ENCODE data around the gene PHLPP1. TPM values are rescaled to one million over a fixed set of nuclear protein-coding genes. Genes with fewer than 3 reads are reported as not detected.

PHLPP1 gene
- total RNA-seq, 3 donors from 2014 or later, result 9.8 to 19.9 (median 15.4) TPM

GRCh38 chr18:62942578-62942977 is 227.2 kb downstream of the PHLPP1 start:
- Histone ChIP-seq H3K36me3 (no peaks in the 10 kb centered on the region), H3K27ac (peak overlapping the region in 1 of 2 donors; percentile 14), H3K4me3 (no peak overlapping the region), H3K9me3 (no peaks in the 10 kb centered on the region), H3K4me1 (no peaks in the 10 kb centered on the region), H3K27me3 (no peaks in the 10 kb centered on the region)
- intact Hi-C loops (cut with DNase I; ENCODE audit: low total_unique reads), result no loop called here
- no peak for DNase-seq (ENCODE audit: low spot score in 2 of 2)
- TF ChIP-seq POLR2AphosphoS5 (IDR thresholded peaks at IDR 0.05) (no peak), CTCF (IDR thresholded peaks at IDR 0.05) (no peak), POLR2A (IDR thresholded peaks at IDR 0.05) (no peak)

- no peaks in the 10 kb centered on the region for H3K36me3 ChIP-seq
- H3K9me3 ChIP-seq, result no peaks in the 10 kb centered on the region
- TF ChIP-seq POLR2AphosphoS5 (IDR thresholded peaks at IDR 0.05) (no peak), CTCF (IDR thresholded peaks at IDR 0.05) (no peak), POLR2A (IDR thresholded peaks at IDR 0.05) (no peak)
- no peak overlapping the region for H3K4me3 ChIP-seq
- H3K4me1 ChIP-seq, result no peaks in the 10 kb centered on the region
- intact Hi-C loops (cut with DNase I; ENCODE audit: low total_unique reads), result no loop called here
- no peak for DNase-seq (ENCODE audit: low spot score in 2 of 2)
- H3K27me3 ChIP-seq, result no peaks in the 10 kb centered on the region
- no peak overlapping the region for H3K27ac ChIP-seq
These were observed 229.1 kb downstream of the PHLPP1 start for GRCh38 chr18:62944454-62944853.

- Histone ChIP-seq H3K27ac (no peak overlapping the region), H3K4me3 (no peak overlapping the region), H3K9me3 (no peaks in the 10 kb centered on the region), H3K27me3 (no peaks in the 10 kb centered on the region), H3K36me3 (no peaks in the 10 kb centered on the region), H3K4me1 (no peaks in the 10 kb centered on the region)
- DNase-seq (ENCODE audit: low spot score in 2 of 2), result no peak
- intact Hi-C loops (cut with DNase I; ENCODE audit: low total_unique reads), result no loop called here
- TF ChIP-seq POLR2AphosphoS5 (IDR thresholded peaks at IDR 0.05) (no peak), POLR2A (IDR thresholded peaks at IDR 0.05) (no peak), CTCF (IDR thresholded peaks at IDR 0.05) (no peak)
These were observed 233.4 kb downstream of the PHLPP1 start for GRCh38 chr18:62948788-62949187.

GRCh38 chr18:62950246-62950645 is 234.9 kb downstream of the PHLPP1 start:
- no peak for DNase-seq (ENCODE audit: low spot score in 2 of 2)
- no peaks in the 10 kb centered on the region for H3K9me3 ChIP-seq
- H3K27me3 ChIP-seq, result no peaks in the 10 kb centered on the region
- intact Hi-C loops (cut with DNase I; ENCODE audit: low total_unique reads), result no loop called here
- H3K4me1 ChIP-seq, result no peaks in the 10 kb centered on the region
- no peak overlapping the region for H3K4me3 ChIP-seq
- no peak overlapping the region for H3K27ac ChIP-seq
- no peak for TF ChIP-seq CTCF (IDR thresholded peaks at IDR 0.05)
- TF ChIP-seq POLR2AphosphoS5 (IDR thresholded peaks at IDR 0.05), result no peak
- TF ChIP-seq POLR2A (IDR thresholded peaks at IDR 0.05), result no peak
- no peaks in the 10 kb centered on the region for H3K36me3 ChIP-seq

GRCh38 chr18:62952807-62953206 is 237.5 kb downstream of the PHLPP1 start:
- TF ChIP-seq POLR2AphosphoS5 (IDR thresholded peaks at IDR 0.05) (no peak), CTCF (IDR thresholded peaks at IDR 0.05) (no peak), POLR2A (IDR thresholded peaks at IDR 0.05) (no peak)
- DNase-seq (ENCODE audit: low spot score in 2 of 2), result no peak
- intact Hi-C loops (cut with DNase I; ENCODE audit: low total_unique reads), result no loop called here

More at GRCh38 chr18:62952807-62953206, 237.5 kb downstream of the PHLPP1 start:
- Histone ChIP-seq H3K36me3 (no peaks in the 10 kb centered on the region), H3K4me1 (no peaks in the 10 kb centered on the region), H3K27ac (no peak overlapping the region), H3K4me3 (no peak overlapping the region), H3K9me3 (no peaks in the 10 kb centered on the region), H3K27me3 (no peaks in the 10 kb centered on the region)
